Fibroblast of skin of back (primary cell): ENCODE data around the gene SLC1A5. TPM values are rescaled to one million over a fixed set of nuclear protein-coding genes. Genes with fewer than 3 reads are reported as not detected.
"Not testable (repeated sequence)": the region's sequence is repeated elsewhere in the genome, so short reads cannot be mapped to it uniquely, and the experiment has no call there.

ENCODE experiments used
- DNase-seq: peaks from one replicate; pipeline ENCODE4 v3.0.0-alpha.2; 2013
- polyA plus RNA-seq, 2 experiments: library from polyadenylated mRNA; unstranded; fragments of 120-200 nt; gene quantifications; one replicate each; pipeline ENCODE4 v1.2.1, GENCODE V29; 2013; ENCODE audit not compliant: insufficient read length in 2 of 2

Gene SLC1A5
- 453 TPM for polyA plus RNA-seq (2013, experiment 1 of 2; ENCODE audit: insufficient read length)
- polyA plus RNA-seq (2013, experiment 2 of 2; ENCODE audit: insufficient read length): 217 TPM

GRCh38 chr19:46788262-46788967 lies at the start of gene SLC1A5:
SLC1A5 (minus strand) TSS chr19:46788594; CDS start chr19:46787965, 629 bp downstream.
- DNase-seq: peak; percentile 97

DNA sequence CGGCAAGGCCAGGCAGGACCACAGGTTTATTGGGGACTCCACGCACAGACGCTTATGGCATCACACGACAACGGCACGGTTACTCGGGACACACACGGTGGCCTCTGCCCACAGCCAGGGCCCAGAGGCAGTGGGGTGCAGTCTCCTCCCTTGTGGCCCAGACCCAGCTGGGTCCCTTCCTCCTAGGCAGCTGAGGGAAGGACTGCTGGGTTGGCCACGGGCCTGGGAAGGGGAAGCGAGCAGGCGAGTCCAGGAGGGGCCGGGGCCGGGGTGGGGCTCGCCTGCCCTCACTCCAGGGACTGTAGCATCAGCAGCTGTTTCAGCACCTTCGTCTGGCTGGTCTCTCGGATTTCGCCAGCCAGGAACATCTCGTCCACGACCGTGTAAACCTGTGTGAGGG lies 49.8 kb upstream of the SLC1A5 start:
- DNase-seq: no peak

- DNase-seq: no peak
Observed at GRCh38 chr19:46834984-46835383, 46.6 kb upstream of the SLC1A5 start.

DNA sequence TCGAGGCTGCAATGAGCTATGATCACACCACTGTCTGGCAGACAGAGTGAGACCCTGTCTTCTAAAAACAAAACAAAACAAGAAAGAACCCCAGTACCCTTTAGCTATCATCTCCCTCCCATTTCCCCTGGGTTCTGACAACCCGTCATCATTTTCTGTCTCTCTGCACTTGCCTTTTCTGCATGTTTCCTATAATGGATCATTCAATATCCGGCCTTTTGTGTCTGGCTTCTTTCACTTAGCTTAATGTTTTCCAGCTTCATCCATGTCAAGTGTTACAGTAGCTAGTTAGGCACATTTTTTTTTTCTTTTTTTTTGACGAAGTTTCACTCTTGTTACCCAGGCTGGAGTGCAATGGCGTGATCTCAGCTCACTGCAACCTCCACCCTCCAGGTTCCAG lies 45.7 kb upstream of the SLC1A5 start:
- DNase-seq: no peak

DNA sequence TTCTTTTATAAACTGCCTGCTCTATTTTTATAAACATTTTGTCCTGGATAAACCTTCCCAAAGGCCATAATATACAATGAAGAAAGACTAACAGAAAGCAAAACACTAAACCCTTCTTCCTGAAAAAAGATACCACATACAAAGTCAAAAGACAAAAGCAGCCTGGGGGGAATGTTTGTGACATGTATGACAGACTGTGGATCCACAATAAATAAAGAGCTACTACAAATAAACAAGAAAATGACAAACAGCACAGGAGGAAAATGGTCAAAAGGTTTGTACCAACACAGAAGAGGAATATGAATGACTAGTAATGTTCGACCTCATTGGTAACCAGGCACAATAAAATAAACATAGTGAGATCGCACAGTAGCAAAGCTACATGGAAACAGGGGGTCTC lies 42.5 kb upstream of the SLC1A5 start:
- DNase-seq: no peak

DNA sequence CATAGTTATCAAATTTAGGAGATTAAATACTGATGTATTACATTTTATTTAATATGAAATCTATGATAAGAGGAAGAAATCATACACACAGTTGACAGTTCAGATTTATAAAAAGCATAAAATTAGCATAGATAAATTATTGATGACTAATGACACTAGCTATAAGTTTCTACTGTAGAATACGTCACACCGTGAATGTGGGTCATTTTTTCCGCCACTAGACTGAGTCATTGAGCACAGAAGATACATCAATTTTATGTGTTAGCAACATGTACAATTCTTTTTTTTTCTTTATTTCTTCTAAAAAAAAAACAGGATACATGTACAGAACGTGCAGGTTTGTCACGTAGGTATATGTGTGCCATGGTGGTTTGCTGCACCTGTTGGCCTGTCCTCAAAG lies 40.1 kb upstream of the SLC1A5 start:
- peak; percentile 47 for DNase-seq

- no peak for DNase-seq
Observed at GRCh38 chr19:46825731-46826055, 37.3 kb upstream of the SLC1A5 start.

GRCh38 chr19:46824890-46825730 lies 36.7 kb upstream of the SLC1A5 start:
- DNase-seq: no peak

- DNase-seq: no peak
Observed at GRCh38 chr19:46823049-46823448, 34.7 kb upstream of the SLC1A5 start.

DNA sequence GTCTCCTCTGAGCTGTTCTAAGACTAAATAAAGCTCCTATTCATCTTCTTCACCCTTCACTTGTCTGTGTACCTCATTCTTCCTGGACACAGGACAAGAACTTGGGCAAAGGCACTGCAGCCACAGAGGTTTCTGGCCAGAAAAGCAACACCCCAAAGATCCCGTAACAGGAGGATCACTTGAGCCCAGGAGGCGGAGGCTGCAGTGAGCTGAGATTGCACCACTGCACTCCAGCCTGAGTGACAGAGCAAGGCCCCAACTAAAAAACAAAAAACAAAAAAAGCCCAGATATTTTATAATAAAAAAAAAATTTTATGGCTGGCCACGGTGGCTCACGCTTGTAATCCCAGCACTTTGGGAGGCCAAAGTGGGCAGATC lies 34.0 kb upstream of the SLC1A5 start:
- DNase-seq: not testable (repeated sequence)

GRCh38 chr19:46821512-46822409 lies 33.4 kb upstream of the SLC1A5 start:
- no peak for DNase-seq

- no peak for DNase-seq
Observed at GRCh38 chr19:46818812-46819211, 30.4 kb upstream of the SLC1A5 start.

GRCh38 chr19:46815833-46816627 lies 27.6 kb upstream of the SLC1A5 start:
- no peak for DNase-seq

- peak; percentile 55 for DNase-seq
Observed at GRCh38 chr19:46813839-46814358, 25.5 kb upstream of the SLC1A5 start.

DNA sequence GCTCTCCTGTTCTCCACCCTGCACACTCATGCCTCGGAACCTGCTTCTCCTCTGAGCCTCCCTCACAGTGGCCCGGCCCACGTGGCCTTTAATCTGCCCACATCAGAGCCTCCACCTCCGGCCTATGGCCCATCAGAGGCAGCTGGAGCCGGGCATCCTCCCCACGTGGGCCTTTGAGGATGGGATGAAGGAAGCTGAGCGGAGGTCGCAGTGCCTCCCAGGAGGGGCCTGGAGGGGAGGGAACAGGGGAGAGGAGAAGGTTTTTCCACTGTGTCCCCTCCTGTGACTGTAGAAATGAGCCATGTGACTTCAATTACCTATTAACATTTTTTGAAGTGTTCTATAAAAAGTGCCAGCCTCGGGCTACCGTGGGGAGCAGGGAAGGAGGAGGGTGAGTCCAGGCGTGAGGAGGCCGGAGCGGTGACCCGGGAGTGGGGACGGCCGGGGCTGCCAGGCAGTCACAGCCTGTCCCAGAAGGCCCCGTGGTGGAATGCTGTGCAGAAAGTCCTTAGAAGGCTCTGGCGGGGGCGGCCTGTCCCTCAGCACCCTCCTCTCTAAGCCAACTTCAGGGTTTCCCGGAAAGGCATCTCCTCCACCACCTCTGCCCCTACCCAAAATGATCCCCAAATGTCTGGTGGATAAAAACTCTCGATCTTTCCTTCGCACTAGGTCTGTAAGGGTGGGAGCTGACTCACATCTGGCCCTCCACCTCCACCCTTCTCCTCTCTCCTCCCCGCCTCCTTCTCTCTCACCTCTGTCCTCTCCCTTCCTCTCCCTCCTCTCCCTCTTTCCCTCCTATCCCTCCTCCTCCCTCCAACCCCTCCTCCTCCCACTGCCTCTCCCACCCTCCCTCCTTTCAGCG lies 24.8 kb upstream of the SLC1A5 start:
- no peak for DNase-seq

- DNase-seq: no peak
Observed at GRCh38 chr19:46809534-46810272, 21.3 kb upstream of the SLC1A5 start.

DNA sequence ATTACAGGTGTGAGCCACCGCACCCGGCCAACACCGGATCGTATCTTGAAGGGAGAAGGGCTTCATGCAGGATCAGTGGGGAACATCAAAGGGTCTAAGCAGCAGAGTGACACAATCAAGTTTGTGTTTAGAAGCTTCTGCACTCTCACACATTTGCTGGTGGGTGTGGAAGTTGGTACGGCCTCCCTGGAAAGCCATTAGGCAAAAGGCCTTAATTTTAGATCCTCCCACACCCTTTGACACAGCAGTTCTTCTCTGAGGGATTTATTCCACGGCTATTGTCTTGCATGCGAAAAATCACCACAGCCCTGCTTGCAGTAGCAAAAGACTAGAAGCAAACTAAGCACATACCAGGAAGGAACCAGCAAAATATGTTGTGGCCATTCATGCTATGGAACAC lies 18.3 kb upstream of the SLC1A5 start:
- DNase-seq: no peak

GRCh38 chr19:46804432-46804831 lies 16.0 kb upstream of the SLC1A5 start:
- DNase-seq: not testable (repeated sequence)

DNA sequence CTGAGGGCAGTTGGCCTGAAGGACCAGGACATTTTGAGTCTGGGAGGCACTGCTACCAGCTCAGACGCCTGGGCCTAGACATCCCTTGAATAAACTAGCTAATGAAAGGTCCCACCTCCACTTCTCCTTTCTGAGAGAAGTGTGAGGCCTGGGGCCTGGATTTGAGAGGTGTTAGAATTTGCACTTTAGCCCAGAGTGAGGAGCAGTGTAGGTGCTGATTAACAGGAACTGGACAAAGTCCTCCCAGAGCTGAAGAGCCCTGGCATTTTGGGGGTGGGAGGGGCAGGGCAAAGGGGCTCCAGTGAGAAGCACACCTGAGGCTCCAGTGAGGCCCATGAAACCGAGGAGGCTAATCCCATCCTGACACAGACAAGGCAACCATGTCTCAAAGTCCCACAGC lies 15.2 kb upstream of the SLC1A5 start:
- DNase-seq: no peak

- DNase-seq: no peak
Observed at GRCh38 chr19:46802152-46802551, 13.8 kb upstream of the SLC1A5 start.
